Kidney capillary endothelial cell (primary cell): ENCODE data around the gene LDB2.

Experiments used
- DNase-seq: peaks from one replicate; pipeline ENCODE4 v3.0.0-alpha.2; 2018; ENCODE audit warnings: low spot score

The LDB2 gene

GRCh38 chr4:16483540-16483939 is 414.9 kb downstream of the LDB2 start:
- DNase-seq: no peak

GRCh38 chr4:16480011-16480410 is 418.4 kb downstream of the LDB2 start:
- DNase-seq: no peak

- DNase-seq: no peak
Observed at GRCh38 chr4:16472537-16472936, 425.9 kb downstream of the LDB2 start.

- no peak for DNase-seq
Observed at GRCh38 chr4:16467061-16467460, 431.4 kb downstream of the LDB2 start.

GRCh38 chr4:16466581-16466980 is 431.9 kb downstream of the LDB2 start:
- no peak for DNase-seq

- no peak for DNase-seq
Observed at GRCh38 chr4:16464651-16465050, 433.8 kb downstream of the LDB2 start.

- DNase-seq: no peak
Observed at GRCh38 chr4:16462656-16463055, 435.8 kb downstream of the LDB2 start.

- DNase-seq: no peak
Observed at GRCh38 chr4:16461362-16461761, 437.1 kb downstream of the LDB2 start.

- no peak for DNase-seq
Observed at GRCh38 chr4:16457944-16458343, 440.5 kb downstream of the LDB2 start.
